ENCODE measurements around the gene PLET1.

DNA sequence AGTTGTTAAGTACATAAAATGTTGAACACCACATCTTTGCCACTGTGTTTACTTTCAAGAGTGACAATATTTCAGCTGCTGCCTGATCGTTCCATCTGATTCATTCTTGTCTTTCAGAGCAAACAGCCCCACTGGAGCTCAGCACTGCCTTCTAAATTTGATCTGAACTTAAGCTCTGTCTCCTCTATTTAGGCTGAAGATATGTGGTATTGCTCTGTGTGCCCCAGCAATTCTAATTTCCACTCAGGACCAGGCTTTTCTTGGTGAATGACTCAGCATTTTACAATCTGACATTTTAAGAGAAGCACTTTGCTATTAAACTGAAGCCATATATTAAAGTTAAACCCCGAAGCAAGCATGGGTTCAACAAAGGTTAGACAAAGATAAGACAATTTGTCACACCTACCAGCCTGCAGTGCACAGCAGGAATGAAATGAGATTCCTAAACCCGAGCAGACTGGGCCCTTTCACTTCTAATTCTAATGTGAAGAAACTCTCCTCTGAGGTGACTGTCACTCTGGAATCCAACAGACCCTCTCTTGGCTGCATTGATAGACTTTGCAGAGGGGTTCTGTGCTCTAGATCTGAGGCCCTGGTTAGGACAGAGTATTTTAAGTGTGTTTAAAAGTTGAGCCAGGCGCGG, 41.7 kb upstream of the PLET1 start:
- TF ChIP-seq, protein P1, sequence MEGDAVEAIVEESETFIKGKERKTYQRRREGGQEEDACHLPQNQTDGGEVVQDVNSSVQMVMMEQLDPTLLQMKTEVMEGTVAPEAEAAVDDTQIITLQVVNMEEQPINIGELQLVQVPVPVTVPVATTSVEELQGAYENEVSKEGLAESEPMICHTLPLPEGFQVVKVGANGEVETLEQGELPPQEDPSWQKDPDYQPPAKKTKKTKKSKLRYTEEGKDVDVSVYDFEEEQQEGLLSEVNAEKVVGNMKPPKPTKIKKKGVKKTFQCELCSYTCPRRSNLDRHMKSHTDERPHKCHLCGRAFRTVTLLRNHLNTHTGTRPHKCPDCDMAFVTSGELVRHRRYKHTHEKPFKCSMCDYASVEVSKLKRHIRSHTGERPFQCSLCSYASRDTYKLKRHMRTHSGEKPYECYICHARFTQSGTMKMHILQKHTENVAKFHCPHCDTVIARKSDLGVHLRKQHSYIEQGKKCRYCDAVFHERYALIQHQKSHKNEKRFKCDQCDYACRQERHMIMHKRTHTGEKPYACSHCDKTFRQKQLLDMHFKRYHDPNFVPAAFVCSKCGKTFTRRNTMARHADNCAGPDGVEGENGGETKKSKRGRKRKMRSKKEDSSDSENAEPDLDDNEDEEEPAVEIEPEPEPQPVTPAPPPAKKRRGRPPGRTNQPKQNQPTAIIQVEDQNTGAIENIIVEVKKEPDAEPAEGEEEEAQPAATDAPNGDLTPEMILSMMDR (IDR thresholded peaks at IDR 0.05 in 2 of 3, conservative IDR thresholded peaks at IDR 0.05 in 1 of 3; ENCODE audit: borderline replicate concordance in 1 of 3, insufficient read depth in 1 of 3, low read depth in 2 of 3, low read length in 2 of 3) = no peak
- TF ChIP-seq SP1 (IDR thresholded peaks at IDR 0.05; ENCODE audit: low read depth) = no peak
- TF ChIP-seq, protein P2, sequence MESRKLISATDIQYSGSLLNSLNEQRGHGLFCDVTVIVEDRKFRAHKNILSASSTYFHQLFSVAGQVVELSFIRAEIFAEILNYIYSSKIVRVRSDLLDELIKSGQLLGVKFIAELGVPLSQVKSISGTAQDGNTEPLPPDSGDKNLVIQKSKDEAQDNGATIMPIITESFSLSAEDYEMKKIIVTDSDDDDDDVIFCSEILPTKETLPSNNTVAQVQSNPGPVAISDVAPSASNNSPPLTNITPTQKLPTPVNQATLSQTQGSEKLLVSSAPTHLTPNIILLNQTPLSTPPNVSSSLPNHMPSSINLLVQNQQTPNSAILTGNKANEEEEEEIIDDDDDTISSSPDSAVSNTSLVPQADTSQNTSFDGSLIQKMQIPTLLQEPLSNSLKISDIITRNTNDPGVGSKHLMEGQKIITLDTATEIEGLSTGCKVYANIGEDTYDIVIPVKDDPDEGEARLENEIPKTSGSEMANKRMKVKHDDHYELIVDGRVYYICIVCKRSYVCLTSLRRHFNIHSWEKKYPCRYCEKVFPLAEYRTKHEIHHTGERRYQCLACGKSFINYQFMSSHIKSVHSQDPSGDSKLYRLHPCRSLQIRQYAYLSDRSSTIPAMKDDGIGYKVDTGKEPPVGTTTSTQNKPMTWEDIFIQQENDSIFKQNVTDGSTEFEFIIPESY (IDR thresholded peaks at IDR 0.05; ENCODE audit: extremely low read depth, insufficient replicate concordance, low read length) = no peak

All from HCT116 (cell line).